HepG2 (cell line): Measurements from ENCODE around the gene POLR1G. TPM values are rescaled to one million over a fixed set of nuclear protein-coding genes. Genes with fewer than 3 reads are reported as not detected.

ENCODE experiments used
- AGO2 ChIP-seq: fragments of 200-400 bp; formaldehyde crosslinking; optimal IDR thresholded peaks from 2 replicates; pipeline ENCODE3; 2017; ENCODE audit warnings: mild to moderate bottlenecking, low read depth, low read length, moderate library complexity
- BCL6 ChIP-seq: IDR thresholded peaks from 2 replicates; pipeline ENCODE4 v1.6.1; 2016; ENCODE audit warnings: missing genetic modification reagents, missing compliant biosample characterization
- CEBPB ChIP-seq: IDR thresholded peaks from 2 replicates; pipeline ENCODE4 v1.6.1; 2011; ENCODE audit warnings: low read depth, low read length, improper control_type of control experiment, borderline replicate concordance
- ETV6 ChIP-seq: sonication (generic); formaldehyde crosslinking; conservative IDR thresholded peaks from 2 replicates; pipeline ENCODE4 v1.4.0; 2020; ENCODE audit warnings: missing genetic modification reagents
- HIVEP1 ChIP-seq: sonication (generic); formaldehyde crosslinking; IDR thresholded peaks from 2 replicates; pipeline ENCODE4 v1.4.0; 2020; ENCODE audit warnings: mild to moderate bottlenecking, missing genetic modification reagents
- MED8 ChIP-seq: sonication (generic); formaldehyde crosslinking; IDR thresholded peaks from 2 replicates; pipeline ENCODE4 v1.8.1; 2023; ENCODE audit warnings: mild to moderate bottlenecking, missing genetic modification reagents; ENCODE audit not compliant: insufficient replicate concordance
- MTA3 ChIP-seq: sonication (generic); formaldehyde crosslinking; IDR thresholded peaks from 2 replicates; pipeline ENCODE4 v1.4.0; 2020; ENCODE audit warnings: missing genetic modification reagents
- PITX1 ChIP-seq: sonication (generic); formaldehyde crosslinking; IDR thresholded peaks from 2 replicates; pipeline ENCODE4 v1.5.1; 2020; ENCODE audit warnings: mild to moderate bottlenecking, missing genetic modification reagents
- RFX1 ChIP-seq: fragments of 450-650 bp; IDR thresholded peaks from 2 replicates; pipeline ENCODE4 v1.6.1; 2017
- SETDB1 ChIP-seq: sonication (generic); formaldehyde crosslinking; IDR thresholded peaks from 2 replicates; pipeline ENCODE4 v1.5.1; 2020; ENCODE audit warnings: missing genetic modification reagents, mild to moderate bottlenecking, borderline replicate concordance
- STAT5B ChIP-seq: sonication (generic); formaldehyde crosslinking; IDR thresholded peaks from 2 replicates; pipeline ENCODE4 v1.4.0; 2020; ENCODE audit warnings: missing genetic modification reagents
- THYN1 ChIP-seq: sonication (generic); formaldehyde crosslinking; IDR thresholded peaks from 2 replicates; pipeline ENCODE4 v1.8.1; 2023; ENCODE audit warnings: low read depth, mild to moderate bottlenecking, moderate library complexity, missing genetic modification reagents, borderline replicate concordance
- WIZ ChIP-seq: sonication (generic); formaldehyde crosslinking; IDR thresholded peaks from 2 replicates; pipeline ENCODE4 v1.5.1; 2020; ENCODE audit warnings: mild to moderate bottlenecking, missing genetic modification reagents
- YEATS4 ChIP-seq: sonication (generic); formaldehyde crosslinking; IDR thresholded peaks from 2 replicates; pipeline ENCODE4 v1.4.0; 2020; ENCODE audit warnings: missing genetic modification reagents, borderline replicate concordance
- ZC3H13 ChIP-seq: sonication (generic); formaldehyde crosslinking; IDR thresholded peaks from 2 replicates; pipeline ENCODE4 v1.8.1; 2023; ENCODE audit warnings: mild to moderate bottlenecking, missing genetic modification reagents, moderate library complexity
- ZNF251 ChIP-seq: sonication (generic); formaldehyde crosslinking; IDR thresholded peaks from 2 replicates; pipeline ENCODE4 v1.9.0; 2021; ENCODE audit warnings: mild to moderate bottlenecking, missing genetic modification reagents
- ZNF3 ChIP-seq: IDR thresholded peaks from 2 replicates; pipeline ENCODE4 v1.7.0; 2017; ENCODE audit warnings: inconsistent platforms
- ZNF337 ChIP-seq: sonication (generic); formaldehyde crosslinking; IDR thresholded peaks from 2 replicates; pipeline ENCODE4 v1.5.1; 2020; ENCODE audit warnings: missing genetic modification reagents, low read depth, mild to moderate bottlenecking, borderline replicate concordance
- ZNF367 ChIP-seq: sonication (generic); formaldehyde crosslinking; IDR thresholded peaks from 2 replicates; pipeline ENCODE4 v1.4.0; 2020; ENCODE audit warnings: missing genetic modification reagents, borderline replicate concordance
- ZNF501 ChIP-seq: sonication (generic); formaldehyde crosslinking; IDR thresholded peaks from 2 replicates; pipeline ENCODE4 v1.5.1; 2020; ENCODE audit warnings: mild to moderate bottlenecking, moderate library complexity, missing genetic modification reagents
- ZNF562 ChIP-seq: sonication (generic); formaldehyde crosslinking; IDR thresholded peaks from 2 replicates; pipeline ENCODE4 v1.8.0; 2022; ENCODE audit warnings: missing genetic modification reagents, borderline replicate concordance
- ZNF570 ChIP-seq: sonication (generic); formaldehyde crosslinking; IDR thresholded peaks from 2 replicates; pipeline ENCODE4 v1.4.0; 2020; ENCODE audit warnings: mild to moderate bottlenecking, missing genetic modification reagents, borderline replicate concordance
- ZNF607 ChIP-seq: sonication (generic); formaldehyde crosslinking; IDR thresholded peaks from 2 replicates; pipeline ENCODE4 v1.5.1; 2020; ENCODE audit warnings: missing genetic modification reagents, mild to moderate bottlenecking, borderline replicate concordance
- polyA plus RNA-seq, 8 experiments: library from polyadenylated mRNA; depleted of rRNA in 3 of 8; stranded (reverse) in 7 of 8; unstranded in 1 of 8; fragments of >200 nt; fragmentation: Illumina TruSeq in 4 of 8; extraction: Trizol in 4 of 8; gene quantifications; 2 replicates each; pipeline versions ENCODE4 v1.2.1 to v1.2.3, GENCODE V29; 2011 to 2016; ENCODE audit warnings: low read depth in 4 of 8, missing spikeins in 1 of 8, mixed read lengths in 1 of 8; ENCODE audit not compliant: insufficient read depth in 1 of 8
- total RNA-seq, 5 experiments: library from RNA; depleted of rRNA; stranded (reverse); fragments of >200 nt; fragmentation: Illumina TruSeq; extraction: Trizol; gene quantifications; 2 replicates each; pipeline ENCODE4 v1.2.3, GENCODE V29; 2016; ENCODE audit warnings: low read depth in 1 of 5
- TF ChIP-seq, protein P1 (sequence below): sonication (generic); formaldehyde crosslinking; IDR thresholded peaks from 2 replicates; pipeline ENCODE4 v1.4.0; 2020; ENCODE audit warnings: missing genetic modification reagents, borderline replicate concordance
- TF ChIP-seq, protein P2 (sequence below): sonication (generic); formaldehyde crosslinking; conservative IDR thresholded peaks from 2 replicates; pipeline ENCODE4 v1.4.0; 2020; ENCODE audit warnings: mild to moderate bottlenecking, missing genetic modification reagents, moderate library complexity

The POLR1G gene
- total and polyA plus RNA-seq, 2 of the 13 experiments (the other 11 are each of a cell fraction or from before 2014, with no cell fraction given): 3.5 to 20.8 TPM

DNA sequence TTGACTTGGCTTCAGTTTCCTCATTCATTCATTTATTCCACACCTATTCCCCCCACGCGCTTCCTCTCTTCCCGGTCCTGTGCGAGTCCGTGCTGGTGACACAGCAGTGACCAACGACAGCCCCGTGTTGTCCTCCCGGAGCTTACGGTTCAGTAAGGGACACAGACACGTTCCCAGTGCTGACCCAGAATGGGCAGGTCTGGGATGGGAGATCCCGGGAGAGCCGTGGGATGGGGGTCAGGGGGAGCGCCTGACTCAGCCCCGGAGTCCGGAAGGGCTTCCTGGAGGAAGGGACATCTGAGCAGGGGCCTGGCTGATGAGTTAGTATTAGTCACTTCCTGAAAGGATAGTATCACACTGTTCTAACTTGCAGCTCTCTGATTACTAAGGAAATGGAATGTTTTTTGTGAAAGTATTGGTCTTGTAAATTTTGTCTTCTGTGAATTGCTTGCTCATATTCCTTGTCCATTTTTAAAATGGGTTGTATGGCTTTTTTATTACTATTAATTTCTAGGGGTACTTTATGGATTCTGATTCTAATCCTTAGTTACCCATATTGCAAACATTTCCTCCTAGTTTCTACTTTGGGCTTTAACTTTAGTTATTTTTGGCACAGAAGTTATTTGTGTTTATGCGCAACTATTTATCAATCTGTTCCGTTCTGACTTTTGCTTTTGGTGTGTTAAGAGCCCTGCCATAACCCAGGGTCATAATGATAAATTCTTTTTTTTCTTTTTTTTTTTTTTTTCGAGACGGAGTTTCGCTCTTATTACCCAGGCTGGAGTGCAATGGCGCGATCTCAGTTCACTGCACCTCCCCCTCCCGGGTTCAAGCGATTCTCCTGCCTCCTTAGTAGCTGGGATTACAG, 18.0 kb downstream of the POLR1G start (continued):
- TF ChIP-seq SETDB1 (no peak), CEBPB (no peak), STAT5B (CRISPR knock-in tag) (no peak), MTA3 (CRISPR knock-in tag) (no peak), AGO2 (no peak), ETV6 (0 out of 2 replicates have a peak, but pooled peaks have one; percentile 65), THYN1 (no peak), PITX1 (no peak), BCL6 (CRISPR knock-in tag) (no peak), ZNF607 (CRISPR knock-in tag) (peak; percentile 12; the same call in 1 of the 2 replicates), RFX1 (no peak), YEATS4 (CRISPR knock-in tag) (peak; percentile 3; the same call in 1 of the 2 replicates), ZNF501 (peak; percentile 66; the same call in 1 of the 2 replicates), ZNF3 (CRISPR knock-in tag) (no peak), HIVEP1 (CRISPR knock-in tag) (peak; percentile 43; the same call in 1 of the 2 replicates), ZNF367 (CRISPR knock-in tag) (no peak), ZNF562 (CRISPR knock-in tag) (no peak), MED8 (CRISPR knock-in tag) (no peak), WIZ (CRISPR knock-in tag) (no peak), ZNF251 (CRISPR knock-in tag) (no peak), ZNF570 (CRISPR knock-in tag) (no peak), ZNF337 (CRISPR knock-in tag) (0 out of 2 replicates have a peak, but pooled peaks have one; percentile 11), ZC3H13 (CRISPR knock-in tag) (no peak)
- TF ChIP-seq, protein P1, sequence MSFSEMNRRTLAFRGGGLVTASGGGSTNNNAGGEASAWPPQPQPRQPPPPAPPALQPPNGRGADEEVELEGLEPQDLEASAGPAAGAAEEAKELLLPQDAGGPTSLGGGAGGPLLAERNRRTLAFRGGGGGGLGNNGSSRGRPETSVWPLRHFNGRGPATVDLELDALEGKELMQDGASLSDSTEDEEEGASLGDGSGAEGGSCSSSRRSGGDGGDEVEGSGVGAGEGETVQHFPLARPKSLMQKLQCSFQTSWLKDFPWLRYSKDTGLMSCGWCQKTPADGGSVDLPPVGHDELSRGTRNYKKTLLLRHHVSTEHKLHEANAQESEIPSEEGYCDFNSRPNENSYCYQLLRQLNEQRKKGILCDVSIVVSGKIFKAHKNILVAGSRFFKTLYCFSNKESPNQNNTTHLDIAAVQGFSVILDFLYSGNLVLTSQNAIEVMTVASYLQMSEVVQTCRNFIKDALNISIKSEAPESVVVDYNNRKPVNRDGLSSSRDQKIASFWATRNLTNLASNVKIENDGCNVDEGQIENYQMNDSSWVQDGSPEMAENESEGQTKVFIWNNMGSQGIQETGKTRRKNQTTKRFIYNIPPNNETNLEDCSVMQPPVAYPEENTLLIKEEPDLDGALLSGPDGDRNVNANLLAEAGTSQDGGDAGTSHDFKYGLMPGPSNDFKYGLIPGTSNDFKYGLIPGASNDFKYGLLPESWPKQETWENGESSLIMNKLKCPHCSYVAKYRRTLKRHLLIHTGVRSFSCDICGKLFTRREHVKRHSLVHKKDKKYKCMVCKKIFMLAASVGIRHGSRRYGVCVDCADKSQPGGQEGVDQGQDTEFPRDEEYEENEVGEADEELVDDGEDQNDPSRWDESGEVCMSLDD: no peak
- TF ChIP-seq, protein P2, sequence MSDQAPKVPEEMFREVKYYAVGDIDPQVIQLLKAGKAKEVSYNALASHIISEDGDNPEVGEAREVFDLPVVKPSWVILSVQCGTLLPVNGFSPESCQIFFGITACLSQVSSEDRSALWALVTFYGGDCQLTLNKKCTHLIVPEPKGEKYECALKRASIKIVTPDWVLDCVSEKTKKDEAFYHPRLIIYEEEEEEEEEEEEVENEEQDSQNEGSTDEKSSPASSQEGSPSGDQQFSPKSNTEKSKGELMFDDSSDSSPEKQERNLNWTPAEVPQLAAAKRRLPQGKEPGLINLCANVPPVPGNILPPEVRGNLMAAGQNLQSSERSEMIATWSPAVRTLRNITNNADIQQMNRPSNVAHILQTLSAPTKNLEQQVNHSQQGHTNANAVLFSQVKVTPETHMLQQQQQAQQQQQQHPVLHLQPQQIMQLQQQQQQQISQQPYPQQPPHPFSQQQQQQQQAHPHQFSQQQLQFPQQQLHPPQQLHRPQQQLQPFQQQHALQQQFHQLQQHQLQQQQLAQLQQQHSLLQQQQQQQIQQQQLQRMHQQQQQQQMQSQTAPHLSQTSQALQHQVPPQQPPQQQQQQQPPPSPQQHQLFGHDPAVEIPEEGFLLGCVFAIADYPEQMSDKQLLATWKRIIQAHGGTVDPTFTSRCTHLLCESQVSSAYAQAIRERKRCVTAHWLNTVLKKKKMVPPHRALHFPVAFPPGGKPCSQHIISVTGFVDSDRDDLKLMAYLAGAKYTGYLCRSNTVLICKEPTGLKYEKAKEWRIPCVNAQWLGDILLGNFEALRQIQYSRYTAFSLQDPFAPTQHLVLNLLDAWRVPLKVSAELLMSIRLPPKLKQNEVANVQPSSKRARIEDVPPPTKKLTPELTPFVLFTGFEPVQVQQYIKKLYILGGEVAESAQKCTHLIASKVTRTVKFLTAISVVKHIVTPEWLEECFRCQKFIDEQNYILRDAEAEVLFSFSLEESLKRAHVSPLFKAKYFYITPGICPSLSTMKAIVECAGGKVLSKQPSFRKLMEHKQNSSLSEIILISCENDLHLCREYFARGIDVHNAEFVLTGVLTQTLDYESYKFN (CRISPR knock-in tag): peak; percentile 45; the same call in 1 of the 2 replicates
